SK-N-SH (cell line): ENCODE data around the gene AOC1. TPM values are rescaled to one million over a fixed set of nuclear protein-coding genes. Genes with fewer than 3 reads are reported as not detected.

ENCODE experiments used
- CTCF ChIA-PET: fragments of 300-600, 350-600 bp; formaldehyde crosslinking; extraction: SDS; loops from one replicate; lab custom pipeline; 2021; lab: Yijun Ruan, JAX
- POLR2A ChIA-PET: fragments of 350-600 bp; sonication (Branson Sonifier 250); formaldehyde crosslinking; extraction: SDS; loops from one replicate; lab custom pipeline; 2020; ENCODE audit warnings: antibody characterized with exemption, inconsistent platforms; lab: Yijun Ruan, JAX
- DNase-seq: peaks from one replicate; pipeline ENCODE4 v3.0.0; 2012
- H2AFZ ChIP-seq: fragments of 200-600 bp; sonication (generic); 2 replicates; pipeline ENCODE4 v1.8.1; 2016; ENCODE audit warnings: antibody characterized with exemption, mild to moderate bottlenecking, low read depth
- H3F3A ChIP-seq: fragments of 200-600 bp; sonication (generic); replicated peaks from 2 replicates; pipeline ENCODE3; 2016; ENCODE audit warnings: antibody characterized with exemption, mild to moderate bottlenecking; ENCODE audit not compliant: insufficient read depth
- H3K27ac ChIP-seq, 2 experiments: fragments of 200-500 bp in 1 of 2; fragments of 200-600 bp in 1 of 2; sonication (Bioruptor generic) in 1 of 2; sonication (generic), shearing (Covaris generic) in 1 of 2; 2 replicates each; pipeline versions ENCODE4 v1.5.1 to v1.6.1; 2014 to 2016; ENCODE audit warnings: low read depth in 2 of 2, inconsistent platforms in 1 of 2, low read length in 1 of 2, mild to moderate bottlenecking in 1 of 2, mixed read lengths in 1 of 2
- H3K27me3 ChIP-seq: fragments of 200-600 bp; sonication (generic), shearing (Covaris generic); 2 replicates; pipeline ENCODE4 v1.6.1; 2016; ENCODE audit warnings: mixed run types; ENCODE audit not compliant: insufficient read depth
- H3K36me3 ChIP-seq, 2 experiments: fragments of 200-500 bp in 1 of 2; fragments of 200-600 bp in 1 of 2; sonication (Bioruptor generic) in 1 of 2; sonication (generic) in 1 of 2; replicated peaks in 1 of 2; 2 replicates each; pipeline versions ENCODE3 to v1.5.1; 2014 to 2016; ENCODE audit warnings: low read length in 1 of 2, mild to moderate bottlenecking in 1 of 2; ENCODE audit not compliant: insufficient read depth in 2 of 2, control insufficient read depth in 1 of 2
- H3K4me1 ChIP-seq, 2 experiments: fragments of 200-500 bp in 1 of 2; fragments of 200-600 bp in 1 of 2; sonication (Bioruptor generic) in 1 of 2; sonication (generic), shearing (Covaris generic) in 1 of 2; 2 replicates each; pipeline versions ENCODE4 v1.5.1 to v1.6.1; 2014 to 2016; ENCODE audit warnings: low read depth in 1 of 2, low read length in 1 of 2, mixed run types in 1 of 2; ENCODE audit not compliant: insufficient read depth in 2 of 2, control insufficient read depth in 1 of 2
- H3K4me2 ChIP-seq: fragments of 200-600 bp; sonication (generic), shearing (Covaris generic); 2 replicates; pipeline ENCODE4 v1.6.1; 2017; ENCODE audit warnings: mixed run types
- H3K4me3 ChIP-seq, 2 experiments: fragments of 200-500 bp in 1 of 2; fragments of 200-600 bp in 1 of 2; sonication (Bioruptor generic) in 1 of 2; sonication (generic), shearing (Covaris generic) in 1 of 2; 2 replicates each; pipeline versions ENCODE4 v1.5.1 to v1.8.1; 2014 to 2016; ENCODE audit warnings: low read depth in 2 of 2, inconsistent platforms in 1 of 2, low read length in 1 of 2, mild to moderate bottlenecking in 1 of 2, mixed read lengths in 1 of 2, moderate library complexity in 1 of 2
- H3K79me2 ChIP-seq: fragments of 200-600 bp; sonication (generic); 2 replicates; pipeline ENCODE4 v1.8.1; 2017; ENCODE audit warnings: mild to moderate bottlenecking; ENCODE audit not compliant: insufficient read depth
- H3K9ac ChIP-seq: fragments of 200-600 bp; sonication (generic); 2 replicates; pipeline ENCODE4 v1.6.1; 2017; ENCODE audit warnings: mixed run types
- H3K9me2 ChIP-seq: fragments of 200-600 bp; sonication (generic); 2 replicates; pipeline ENCODE4 v1.6.1; 2017; ENCODE audit warnings: mixed run types
- H3K9me3 ChIP-seq: fragments of 200-600 bp; sonication (generic); 2 replicates; pipeline ENCODE4 v1.6.1; 2017; ENCODE audit warnings: mixed run types, mild to moderate bottlenecking, moderate library complexity
- H4K20me1 ChIP-seq: fragments of 200-600 bp; sonication (generic); 2 replicates; pipeline ENCODE4 v1.6.1; 2017; ENCODE audit warnings: mild to moderate bottlenecking, mixed run types; ENCODE audit not compliant: insufficient read depth
- CHD2 ChIP-seq: fragments of 150-350 bp; IDR thresholded peaks from 2 replicates; pipeline ENCODE4 v1.6.1; 2018; ENCODE audit warnings: low read length; ENCODE audit not compliant: partially characterized antibody
- EP300 ChIP-seq, 2 experiments: IDR thresholded peaks; 2 replicates each; pipeline versions ENCODE4 v1.4.0 to v1.6.1; 2012; ENCODE audit warnings: borderline replicate concordance in 1 of 2, low read depth in 1 of 2, low read length in 1 of 2
- EZH2phosphoT487 ChIP-seq: fragments of 200-600 bp; sonication (generic); IDR thresholded peaks from 2 replicates; pipeline ENCODE4 v1.6.1; 2017; ENCODE audit warnings: low read depth, mixed run types, mild to moderate bottlenecking, antibody characterized with exemption, moderate library complexity, borderline replicate concordance
- FOXM1 ChIP-seq: IDR thresholded peaks from 2 replicates; pipeline ENCODE4 v1.4.0; 2012; ENCODE audit warnings: low read depth, mild to moderate bottlenecking
- JUND ChIP-seq: IDR thresholded peaks from 2 replicates; pipeline ENCODE4 v1.4.0; 2012
- MXI1 ChIP-seq: IDR thresholded peaks from 2 replicates; pipeline ENCODE4 v1.6.1; 2012; ENCODE audit warnings: mild to moderate bottlenecking, low read depth, low read length, improper control_type of control experiment
- NRF1 ChIP-seq: IDR thresholded peaks from 2 replicates; pipeline ENCODE4 v1.6.1; 2012; ENCODE audit warnings: low read depth, mild to moderate bottlenecking, low read length
- PBX3 ChIP-seq: IDR thresholded peaks from 2 replicates; pipeline ENCODE4; 2012
- RCOR1 ChIP-seq: fragments of 150-350 bp; IDR thresholded peaks from 2 replicates; pipeline ENCODE4 v1.6.1; 2017; ENCODE audit warnings: antibody characterized with exemption, low read length
- SMC3 ChIP-seq: IDR thresholded peaks from 2 replicates; pipeline ENCODE4 v1.6.1; 2012; ENCODE audit warnings: low read depth, low read length, improper control_type of control experiment
- TAF1 ChIP-seq: IDR thresholded peaks from 2 replicates; pipeline ENCODE4 v1.6.1; 2012; ENCODE audit warnings: low read depth, mild to moderate bottlenecking, low read length, moderate library complexity, borderline replicate concordance
- WGBS: methylation state at CpG from one replicate; pipeline ENCODE4 v1.1.6; 2017; ENCODE audit warnings: low lambda C conversion rate; 5-methylcytosine and 5-hydroxymethylcytosine counted together
- polyA plus RNA-seq, 3 experiments: library from polyadenylated mRNA; depleted of rRNA; stranded (reverse); fragments of >200 nt; gene quantifications; 2 replicates each; pipeline ENCODE4 v1.2.3, GENCODE V29; 2012
- TF ChIP-seq, protein P1 (sequence below): fragments of 150-350 bp; IDR thresholded peaks from 2 replicates; pipeline ENCODE4 v1.6.1; 2016; ENCODE audit warnings: mild to moderate bottlenecking, low read depth, low read length
- TF ChIP-seq, protein P2 (sequence below): IDR thresholded peaks from 2 replicates; pipeline ENCODE4 v1.4.0; 2012; ENCODE audit warnings: low read depth
- TF ChIP-seq, protein P3 (sequence below): IDR thresholded peaks from 2 replicates; pipeline ENCODE4 v1.4.0; 2012; ENCODE audit warnings: low read depth, borderline replicate concordance

The AOC1 gene
- polyA plus RNA-seq, 1 of the 3 experiments (the other 2 are of a cell fraction) = not detected

DNA sequence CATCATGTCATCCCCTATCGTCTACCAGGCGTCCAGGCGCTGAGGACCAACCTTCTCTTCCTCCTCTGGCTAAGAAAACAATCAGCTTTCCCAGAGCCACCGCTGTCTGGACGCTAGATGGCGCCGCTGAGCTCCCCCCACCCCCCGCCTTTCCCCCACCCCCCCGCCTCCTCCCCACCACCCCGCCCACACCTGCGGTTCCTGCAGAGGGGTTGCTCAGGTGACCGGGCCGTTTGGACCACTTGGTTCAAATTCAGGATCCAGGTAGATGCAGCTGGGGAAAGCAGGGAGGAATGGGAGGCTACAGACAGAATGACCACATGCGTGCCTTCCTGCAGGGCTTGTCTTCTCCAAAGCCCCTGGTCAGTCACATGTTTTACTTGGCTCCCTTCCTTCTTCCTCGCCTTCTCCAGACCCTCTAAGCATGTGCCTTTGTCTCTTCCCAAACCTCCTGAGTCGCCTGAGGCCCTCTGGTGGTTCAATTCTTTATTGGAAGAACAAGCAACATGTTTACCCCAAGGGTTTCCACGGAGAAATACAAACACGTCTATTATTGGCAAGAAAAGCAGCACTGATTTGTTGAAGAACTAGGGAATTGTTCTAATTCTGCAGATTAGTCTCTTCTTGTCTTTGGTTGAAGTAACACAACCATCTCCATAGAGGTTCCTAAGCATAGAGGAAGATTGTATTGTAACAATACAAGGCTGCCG lies 24.7 kb downstream of the AOC1 start (continued):
- TF ChIP-seq, protein P1, sequence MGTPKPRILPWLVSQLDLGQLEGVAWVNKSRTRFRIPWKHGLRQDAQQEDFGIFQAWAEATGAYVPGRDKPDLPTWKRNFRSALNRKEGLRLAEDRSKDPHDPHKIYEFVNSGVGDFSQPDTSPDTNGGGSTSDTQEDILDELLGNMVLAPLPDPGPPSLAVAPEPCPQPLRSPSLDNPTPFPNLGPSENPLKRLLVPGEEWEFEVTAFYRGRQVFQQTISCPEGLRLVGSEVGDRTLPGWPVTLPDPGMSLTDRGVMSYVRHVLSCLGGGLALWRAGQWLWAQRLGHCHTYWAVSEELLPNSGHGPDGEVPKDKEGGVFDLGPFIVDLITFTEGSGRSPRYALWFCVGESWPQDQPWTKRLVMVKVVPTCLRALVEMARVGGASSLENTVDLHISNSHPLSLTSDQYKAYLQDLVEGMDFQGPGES = no peak
- TF ChIP-seq TAF1 = no peak
- no peak for TF ChIP-seq CHD2
- TF ChIP-seq PBX3 = no peak
- no peak for TF ChIP-seq JUND

DNA sequence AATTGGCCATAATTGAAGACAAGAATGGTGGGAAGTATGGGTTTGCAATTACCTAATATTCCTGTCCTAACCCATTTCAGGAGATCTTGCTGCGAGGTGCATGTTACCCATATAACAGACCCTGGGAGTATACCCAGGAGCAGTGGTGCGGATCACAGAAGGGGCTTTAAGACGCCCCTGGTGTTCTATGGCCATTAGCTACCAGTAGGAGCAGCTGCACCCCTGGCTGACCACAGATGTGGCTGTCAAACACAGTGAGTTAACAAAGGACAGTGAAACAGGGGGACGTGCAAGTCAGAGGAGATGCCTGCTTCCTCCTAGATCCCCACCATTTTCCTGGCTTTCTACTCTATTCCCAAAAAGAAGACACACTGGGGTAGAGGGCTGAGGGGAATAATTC lies 25.2 kb downstream of the AOC1 start:
- Histone ChIP-seq H3K36me3 (no peaks in the 10 kb centered on the region), H3K4me3 (no peak overlapping the region), H3K9me2 (no peaks in the 10 kb centered on the region), H3K27ac (no peak overlapping the region), H3K4me1 (peaks cover 5% of the 10 kb centered on the region in 2 experiments; a peak in 2 of 4 replicates), H3K9me3 (peaks cover 19% of the 10 kb centered on the region), H3K27me3 (no peaks in the 10 kb centered on the region), H3K79me2 (no peaks in the 10 kb centered on the region), H2AFZ (no peak overlapping the region), H3K9ac (no peak overlapping the region), H3K4me2 (no peak overlapping the region), H4K20me1 (no peaks in the 10 kb centered on the region), H3F3A (no peaks in the 10 kb centered on the region)
- no peak for DNase-seq
- TF ChIP-seq, protein P2, sequence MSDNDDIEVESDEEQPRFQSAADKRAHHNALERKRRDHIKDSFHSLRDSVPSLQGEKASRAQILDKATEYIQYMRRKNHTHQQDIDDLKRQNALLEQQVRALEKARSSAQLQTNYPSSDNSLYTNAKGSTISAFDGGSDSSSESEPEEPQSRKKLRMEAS = no peak
- TF ChIP-seq EZH2phosphoT487 = no peak
- TF ChIP-seq FOXM1 = no peak
- TF ChIP-seq RCOR1 = no peak
- no peak for TF ChIP-seq MXI1
- no peak for TF ChIP-seq NRF1
- TF ChIP-seq, protein P3, sequence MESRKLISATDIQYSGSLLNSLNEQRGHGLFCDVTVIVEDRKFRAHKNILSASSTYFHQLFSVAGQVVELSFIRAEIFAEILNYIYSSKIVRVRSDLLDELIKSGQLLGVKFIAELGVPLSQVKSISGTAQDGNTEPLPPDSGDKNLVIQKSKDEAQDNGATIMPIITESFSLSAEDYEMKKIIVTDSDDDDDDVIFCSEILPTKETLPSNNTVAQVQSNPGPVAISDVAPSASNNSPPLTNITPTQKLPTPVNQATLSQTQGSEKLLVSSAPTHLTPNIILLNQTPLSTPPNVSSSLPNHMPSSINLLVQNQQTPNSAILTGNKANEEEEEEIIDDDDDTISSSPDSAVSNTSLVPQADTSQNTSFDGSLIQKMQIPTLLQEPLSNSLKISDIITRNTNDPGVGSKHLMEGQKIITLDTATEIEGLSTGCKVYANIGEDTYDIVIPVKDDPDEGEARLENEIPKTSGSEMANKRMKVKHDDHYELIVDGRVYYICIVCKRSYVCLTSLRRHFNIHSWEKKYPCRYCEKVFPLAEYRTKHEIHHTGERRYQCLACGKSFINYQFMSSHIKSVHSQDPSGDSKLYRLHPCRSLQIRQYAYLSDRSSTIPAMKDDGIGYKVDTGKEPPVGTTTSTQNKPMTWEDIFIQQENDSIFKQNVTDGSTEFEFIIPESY = no peak
- TF ChIP-seq SMC3 = no peak
- no peak for TF ChIP-seq EP300 (IDR thresholded peaks at IDR 0.05; ENCODE audit: borderline replicate concordance in 1 of 2, low read depth in 1 of 2, low read length in 1 of 2)
- ChIA-PET CTCF (interaction anchor here (0.8 to 9.4 kb wide), 38 partner anchors 10 to 140 kb away, joined by 3 to 136 read pairs (median 4); partner anchors contain the start of genes AOC1 and NOS3), POLR2A (no interaction called here)
- WGBS = 78% methylated on average over 4 of the region's 4 CpGs
